OCI-LY1 (cell line): Measurements from ENCODE around the gene BRF1.

ENCODE experiments used
- H2AFZ ChIP-seq: fragments of 200-600 bp; sonication (generic), shearing (Covaris generic); 2 replicates; pipeline ENCODE4 v1.6.0; 2014; ENCODE audit warnings: antibody characterized with exemption, mild to moderate bottlenecking, low read length
- H3F3A ChIP-seq: fragments of 200-600 bp; sonication (generic), shearing (Covaris generic); 2 replicates; pipeline ENCODE4 v1.6.0; 2014; ENCODE audit warnings: mild to moderate bottlenecking, antibody characterized with exemption, low read length, moderate library complexity; ENCODE audit not compliant: insufficient read depth
- H3K27ac ChIP-seq: fragments of 200-600 bp; sonication (generic); 2 replicates; pipeline ENCODE4 v1.5.1; 2014; ENCODE audit warnings: low read length, mixed run types, mild to moderate bottlenecking, low read depth; ENCODE audit not compliant: poor library complexity, severe bottlenecking
- H3K27me3 ChIP-seq: fragments of 200-600 bp; sonication (generic); 2 replicates; pipeline ENCODE4 v1.6.0; 2014; ENCODE audit warnings: antibody characterized with exemption, mild to moderate bottlenecking, low read length, moderate library complexity; ENCODE audit not compliant: insufficient read depth
- H3K36me3 ChIP-seq: fragments of 200-600 bp; sonication (generic); 2 replicates; pipeline ENCODE4 v1.6.1; 2014; ENCODE audit warnings: mild to moderate bottlenecking, antibody characterized with exemption, low read length, moderate library complexity, mixed read lengths; ENCODE audit not compliant: insufficient read depth
- H3K4me1 ChIP-seq: fragments of 200-600 bp; sonication (generic); 2 replicates; pipeline ENCODE4 v1.5.1; 2014; ENCODE audit warnings: mild to moderate bottlenecking, low read length, moderate library complexity; ENCODE audit not compliant: insufficient read depth, severe bottlenecking
- H3K4me2 ChIP-seq: fragments of 200-600 bp; sonication (generic), shearing (Covaris generic); 2 replicates; pipeline ENCODE4 v1.6.1; 2014; ENCODE audit warnings: low read length
- H3K4me3 ChIP-seq: fragments of 200-600 bp; sonication (generic); 2 replicates; pipeline ENCODE4 v1.5.1; 2014; ENCODE audit warnings: low read length, low read depth, mild to moderate bottlenecking, mixed read lengths; ENCODE audit not compliant: poor library complexity, severe bottlenecking
- H3K79me2 ChIP-seq: fragments of 200-600 bp; shearing (Covaris generic); 2 replicates; pipeline ENCODE4 v1.6.1; 2016; ENCODE audit warnings: mixed run types, low read length, mixed read lengths; ENCODE audit not compliant: insufficient read depth
- H3K9ac ChIP-seq: fragments of 200-600 bp; sonication (generic), shearing (Covaris generic); 2 replicates; pipeline ENCODE4 v1.6.1; 2014; ENCODE audit warnings: mild to moderate bottlenecking, low read length, mixed read lengths
- H3K9me2 ChIP-seq: fragments of 200-600 bp; sonication (generic), shearing (Covaris generic); 2 replicates; pipeline ENCODE4 v1.6.1; 2014; ENCODE audit warnings: low read depth, mild to moderate bottlenecking, low read length, mixed read lengths
- H3K9me3 ChIP-seq: fragments of 200-600 bp; shearing (Covaris generic); 2 replicates; pipeline ENCODE4 v1.6.1; 2014; ENCODE audit warnings: low read length, mixed read lengths
- H4K20me1 ChIP-seq: fragments of 200-600 bp; sonication (generic), shearing (Covaris generic); 2 replicates; pipeline ENCODE4 v1.6.0; 2016; ENCODE audit warnings: mild to moderate bottlenecking, low read length; ENCODE audit not compliant: insufficient read depth
- EZH2 ChIP-seq: fragments of 200-600 bp; sonication (generic), shearing (Covaris generic); IDR thresholded peaks from 2 replicates; pipeline ENCODE4 v1.8.0; 2017; ENCODE audit warnings: borderline replicate concordance, mixed run types, mild to moderate bottlenecking, antibody characterized with exemption, low read length, moderate library complexity, mixed read lengths
- TF ChIP-seq, protein P1 (sequence below): fragments of 200-600 bp; sonication (generic), shearing (Covaris generic); IDR thresholded peaks from 2 replicates; pipeline ENCODE4 v1.5.1; 2017; ENCODE audit warnings: mild to moderate bottlenecking, antibody characterized with exemption, low read length, moderate library complexity, mixed read lengths

BRF1 gene

DNA sequence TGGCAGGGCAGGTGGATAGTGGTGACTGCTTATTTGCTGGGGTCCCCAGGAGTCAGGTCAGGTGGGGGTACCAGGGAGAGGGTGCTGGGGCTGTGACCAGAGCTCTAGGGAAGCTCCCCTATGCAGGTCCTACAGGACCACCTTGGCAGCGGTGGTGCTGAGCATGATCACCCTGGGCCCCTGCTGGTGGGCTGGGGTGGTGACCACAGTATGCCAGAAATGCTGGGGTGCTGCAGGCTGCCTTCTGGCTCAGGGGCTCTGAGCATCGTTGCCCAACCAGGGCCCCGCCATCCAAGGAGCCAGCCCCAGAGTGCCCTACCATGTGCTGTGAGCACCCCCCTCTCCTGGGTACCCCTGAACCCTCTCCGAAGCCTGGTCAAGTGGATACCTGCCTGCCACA is 102.2 kb downstream of the BRF1 start:
- H3K27me3 ChIP-seq = peaks cover 8% of the 10 kb centered on the region; the same call in 1 of the 2 replicates
- H3K9me3 ChIP-seq = no peaks in the 10 kb centered on the region
- no peaks in the 10 kb centered on the region for H3K36me3 ChIP-seq
- no peaks in the 10 kb centered on the region for H3K9me2 ChIP-seq
- H3K4me1 ChIP-seq = no peaks in the 10 kb centered on the region
- H4K20me1 ChIP-seq = no peaks in the 10 kb centered on the region
- H3K79me2 ChIP-seq = no peaks in the 10 kb centered on the region
- H3K9ac ChIP-seq = no peak overlapping the region
- H3K4me3 ChIP-seq = no peak overlapping the region
- no peaks in the 10 kb centered on the region for H3F3A ChIP-seq
- no peak overlapping the region for H2AFZ ChIP-seq
- no peak overlapping the region for H3K4me2 ChIP-seq
- no peak overlapping the region for H3K27ac ChIP-seq
- no peak for TF ChIP-seq EZH2
- TF ChIP-seq, protein P1, sequence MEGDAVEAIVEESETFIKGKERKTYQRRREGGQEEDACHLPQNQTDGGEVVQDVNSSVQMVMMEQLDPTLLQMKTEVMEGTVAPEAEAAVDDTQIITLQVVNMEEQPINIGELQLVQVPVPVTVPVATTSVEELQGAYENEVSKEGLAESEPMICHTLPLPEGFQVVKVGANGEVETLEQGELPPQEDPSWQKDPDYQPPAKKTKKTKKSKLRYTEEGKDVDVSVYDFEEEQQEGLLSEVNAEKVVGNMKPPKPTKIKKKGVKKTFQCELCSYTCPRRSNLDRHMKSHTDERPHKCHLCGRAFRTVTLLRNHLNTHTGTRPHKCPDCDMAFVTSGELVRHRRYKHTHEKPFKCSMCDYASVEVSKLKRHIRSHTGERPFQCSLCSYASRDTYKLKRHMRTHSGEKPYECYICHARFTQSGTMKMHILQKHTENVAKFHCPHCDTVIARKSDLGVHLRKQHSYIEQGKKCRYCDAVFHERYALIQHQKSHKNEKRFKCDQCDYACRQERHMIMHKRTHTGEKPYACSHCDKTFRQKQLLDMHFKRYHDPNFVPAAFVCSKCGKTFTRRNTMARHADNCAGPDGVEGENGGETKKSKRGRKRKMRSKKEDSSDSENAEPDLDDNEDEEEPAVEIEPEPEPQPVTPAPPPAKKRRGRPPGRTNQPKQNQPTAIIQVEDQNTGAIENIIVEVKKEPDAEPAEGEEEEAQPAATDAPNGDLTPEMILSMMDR = no peak

DNA sequence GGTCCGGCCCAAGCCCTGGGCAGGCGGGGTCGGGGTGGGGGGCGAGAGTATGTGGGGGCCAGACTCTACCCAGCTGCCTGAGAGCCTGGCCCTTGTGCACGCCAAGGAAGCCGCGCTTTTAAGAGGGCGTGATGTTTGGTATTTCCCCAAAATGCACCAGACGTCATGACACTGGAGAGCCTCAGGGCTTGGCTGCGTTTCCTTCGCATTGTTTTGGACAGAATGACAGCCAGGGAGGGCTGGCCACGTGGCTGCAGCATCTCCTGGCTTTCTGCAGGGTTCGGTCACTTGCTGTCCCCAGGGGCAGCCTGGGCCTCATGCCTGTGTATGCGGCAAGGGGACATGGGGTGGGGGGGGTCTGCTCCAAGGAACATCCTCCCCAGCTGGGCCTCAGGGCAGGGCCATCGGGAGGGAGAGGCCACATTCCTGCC is 103.6 kb downstream of the BRF1 start:
- no peak overlapping the region for H2AFZ ChIP-seq
- H3K36me3 ChIP-seq = no peaks in the 10 kb centered on the region
- no peaks in the 10 kb centered on the region for H3K9me2 ChIP-seq
- H3K4me1 ChIP-seq = no peaks in the 10 kb centered on the region
- no peaks in the 10 kb centered on the region for H3K79me2 ChIP-seq
- peaks cover 8% of the 10 kb centered on the region for H3K27me3 ChIP-seq
- no peaks in the 10 kb centered on the region for H3K9me3 ChIP-seq
- H3K9ac ChIP-seq = no peak overlapping the region
- H3K4me3 ChIP-seq = no peak overlapping the region
- TF ChIP-seq, protein P1 = no peak
- no peak for TF ChIP-seq EZH2
- no peak overlapping the region for H3K4me2 ChIP-seq
- no peaks in the 10 kb centered on the region for H3F3A ChIP-seq
- no peak overlapping the region for H3K27ac ChIP-seq
- no peaks in the 10 kb centered on the region for H4K20me1 ChIP-seq

DNA sequence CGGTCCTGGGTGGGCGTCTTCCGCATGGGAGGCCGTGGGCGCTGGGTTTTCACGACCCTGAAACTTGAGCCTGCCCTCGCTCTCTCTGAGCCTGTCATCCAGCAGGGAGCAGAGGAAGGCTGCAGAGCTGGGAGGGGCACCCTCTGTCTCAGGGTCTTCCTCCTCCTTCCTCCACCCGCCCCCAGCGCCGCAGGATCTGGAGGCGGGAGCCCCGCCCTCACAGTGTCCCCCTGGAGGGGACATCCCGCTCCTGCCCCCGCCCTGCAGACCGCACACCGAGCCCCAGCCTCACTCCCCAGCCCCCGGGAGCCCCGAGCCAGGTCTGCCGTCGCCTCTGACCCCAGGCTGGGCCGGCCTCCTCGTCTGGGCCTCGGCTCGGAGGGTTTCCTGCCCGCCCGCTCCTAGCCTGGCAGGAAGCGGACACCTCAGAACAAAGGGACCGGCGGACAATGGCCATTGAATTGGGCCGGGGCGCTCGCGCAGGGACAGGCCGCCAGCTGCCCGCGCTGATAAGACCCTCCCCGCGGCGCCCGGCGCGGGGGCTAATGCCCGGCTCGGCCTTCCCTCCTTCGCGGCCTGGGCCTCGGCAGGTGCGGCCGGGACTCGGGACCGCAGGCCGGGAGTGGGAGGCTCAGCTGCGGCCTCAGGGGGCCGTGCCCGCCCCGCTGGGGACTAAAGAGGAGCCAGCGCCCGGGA is 104.4 kb downstream of the BRF1 start:
- Histone ChIP-seq H2AFZ (no peak overlapping the region), H4K20me1 (no peaks in the 10 kb centered on the region), H3K4me2 (no peak overlapping the region), H3K9ac (no peak overlapping the region), H3K4me3 (no peak overlapping the region), H3K79me2 (no peaks in the 10 kb centered on the region), H3K27me3 (peaks cover 8% of the 10 kb centered on the region), H3K9me3 (no peaks in the 10 kb centered on the region), H3F3A (no peaks in the 10 kb centered on the region), H3K4me1 (no peaks in the 10 kb centered on the region), H3K27ac (no peak overlapping the region), H3K36me3 (no peaks in the 10 kb centered on the region), H3K9me2 (no peaks in the 10 kb centered on the region)
- TF ChIP-seq EZH2 = no peak
- TF ChIP-seq, protein P1 = no peak
